GM21825 (cell line): ENCODE data around the gene GDF9.

Experiments used
- ATAC-seq: cut with Tn5 transposase; IDR thresholded peaks from one replicate; pipeline ENCODE4 v1.9.1; 2021; ENCODE audit warnings: mild to moderate bottlenecking, moderate library complexity; ENCODE audit not compliant: unreplicated experiment

Gene GDF9, protein sequence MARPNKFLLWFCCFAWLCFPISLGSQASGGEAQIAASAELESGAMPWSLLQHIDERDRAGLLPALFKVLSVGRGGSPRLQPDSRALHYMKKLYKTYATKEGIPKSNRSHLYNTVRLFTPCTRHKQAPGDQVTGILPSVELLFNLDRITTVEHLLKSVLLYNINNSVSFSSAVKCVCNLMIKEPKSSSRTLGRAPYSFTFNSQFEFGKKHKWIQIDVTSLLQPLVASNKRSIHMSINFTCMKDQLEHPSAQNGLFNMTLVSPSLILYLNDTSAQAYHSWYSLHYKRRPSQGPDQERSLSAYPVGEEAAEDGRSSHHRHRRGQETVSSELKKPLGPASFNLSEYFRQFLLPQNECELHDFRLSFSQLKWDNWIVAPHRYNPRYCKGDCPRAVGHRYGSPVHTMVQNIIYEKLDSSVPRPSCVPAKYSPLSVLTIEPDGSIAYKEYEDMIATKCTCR

DNA sequence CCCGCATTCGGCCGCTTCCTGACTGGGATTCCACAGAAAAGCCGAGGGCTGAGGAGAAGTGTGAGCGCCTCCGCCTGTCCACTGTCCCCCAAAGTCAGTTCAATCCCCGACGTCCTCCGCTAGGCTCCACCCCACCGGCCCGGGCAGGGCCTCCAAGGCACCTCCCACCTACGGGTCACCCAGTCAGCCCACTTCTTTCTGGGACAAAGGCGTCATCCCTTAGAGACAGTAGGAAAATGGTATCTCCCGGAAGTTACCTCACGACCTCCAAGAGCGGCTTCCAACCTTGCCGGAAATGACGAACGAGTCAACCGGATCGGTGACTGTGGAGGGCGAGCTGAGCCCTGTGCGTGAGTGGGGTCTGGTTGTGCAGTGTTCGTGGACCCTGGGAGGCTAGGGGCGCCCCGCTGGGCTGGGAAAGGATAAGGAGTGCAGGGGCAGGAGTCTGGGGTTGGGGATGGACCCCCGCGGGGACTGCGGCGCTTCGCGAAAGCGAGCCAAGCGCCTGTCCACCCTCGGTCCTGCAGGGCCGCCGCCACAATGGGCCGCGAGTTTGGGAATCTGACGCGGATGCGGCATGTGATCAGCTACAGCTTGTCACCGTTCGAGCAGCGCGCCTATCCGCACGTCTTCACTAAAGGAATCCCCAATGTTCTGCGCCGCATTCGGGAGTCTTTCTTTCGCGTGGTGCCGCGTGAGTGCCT lies at the start of gene GDF9, which contains the start of gene UQCRQ:
Gene GDF9, minus strand, starts transcription at position 128 of the 704 bp plus-strand sequence. CDS start 1,936 bp downstream, outside the sequence.
Gene UQCRQ, plus strand, starts transcription at position 301 of the 704 bp plus-strand sequence. Its CDS starts 240 bp downstream, at position 541.
- peak; percentile 97 for ATAC-seq

DNA sequence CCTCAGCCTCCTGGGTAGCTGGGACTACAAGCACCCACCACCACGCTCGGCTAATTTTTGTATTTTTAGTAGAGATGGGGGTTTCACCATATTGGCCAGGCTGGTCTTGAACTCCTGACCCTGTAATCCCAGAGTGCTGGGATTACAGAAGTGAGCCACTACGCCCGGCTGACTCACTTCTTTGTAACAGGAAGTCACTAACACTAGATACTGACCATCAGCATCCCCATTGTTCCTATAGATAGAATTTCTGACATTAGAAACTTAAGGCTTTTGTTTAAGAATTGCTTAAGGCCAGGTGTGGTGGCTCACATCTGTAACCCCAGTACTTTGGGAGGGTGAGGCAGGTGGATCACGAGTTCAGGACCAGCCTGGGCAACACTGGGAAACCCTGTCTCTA lies 49.4 kb upstream of the GDF9 start:
- no peak for ATAC-seq

DNA sequence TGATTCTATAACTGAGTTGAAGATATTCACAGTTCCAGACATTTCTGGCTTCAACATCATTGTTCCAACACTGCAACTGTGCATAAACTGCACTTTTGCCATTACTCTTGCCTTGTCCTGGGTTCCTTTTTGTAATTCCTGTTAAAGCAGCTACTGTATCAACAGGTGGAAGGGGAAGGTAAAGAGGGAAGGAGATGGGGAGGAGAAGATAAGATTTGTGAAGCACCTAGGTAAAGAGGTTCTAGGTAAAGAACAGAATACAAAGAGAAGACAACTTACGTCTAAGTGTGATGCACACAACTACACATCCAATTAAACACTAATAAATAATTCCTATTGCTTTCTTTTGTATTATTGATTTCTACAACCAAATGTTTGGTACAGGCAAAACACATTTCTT lies 43.4 kb upstream of the GDF9 start:
- ATAC-seq, result no peak

DNA sequence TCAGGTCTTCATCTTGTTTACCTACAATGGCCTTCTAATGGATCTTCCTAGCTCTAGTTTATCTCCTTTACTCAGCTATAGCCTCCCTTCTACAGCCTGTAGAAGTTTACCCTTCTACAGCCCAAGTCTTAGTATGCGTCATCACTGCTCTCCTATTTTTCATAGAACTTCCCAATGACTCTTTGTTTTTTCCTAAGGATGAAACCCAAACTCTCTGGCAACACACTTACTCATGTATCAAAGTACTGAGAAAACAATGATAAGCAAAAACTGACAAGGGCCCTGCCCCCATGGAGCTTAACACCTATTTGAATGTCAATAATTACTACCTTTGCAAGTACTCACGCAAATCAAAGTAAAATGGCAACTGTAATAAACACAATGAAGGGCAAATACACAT lies 40.9 kb upstream of the GDF9 start:
- ATAC-seq, result no peak

DNA sequence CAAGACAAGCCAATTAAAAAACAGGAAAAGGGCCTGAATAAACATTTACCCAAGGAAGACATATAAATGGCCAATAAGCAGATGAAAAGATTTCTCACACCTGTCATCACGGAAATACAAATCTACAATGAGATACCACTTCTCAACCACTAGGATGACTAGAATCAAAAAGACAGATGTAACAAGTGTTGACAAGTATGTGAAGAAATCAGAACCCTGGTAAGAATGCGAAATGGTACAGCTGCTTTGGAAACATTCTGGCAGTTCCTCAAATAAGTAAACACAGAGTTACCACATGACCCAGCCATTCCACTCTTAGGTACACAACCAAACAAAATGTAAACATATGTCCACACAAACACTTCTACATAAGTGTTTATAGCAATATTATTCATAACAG lies 39.7 kb upstream of the GDF9 start:
- ATAC-seq, result no peak

DNA sequence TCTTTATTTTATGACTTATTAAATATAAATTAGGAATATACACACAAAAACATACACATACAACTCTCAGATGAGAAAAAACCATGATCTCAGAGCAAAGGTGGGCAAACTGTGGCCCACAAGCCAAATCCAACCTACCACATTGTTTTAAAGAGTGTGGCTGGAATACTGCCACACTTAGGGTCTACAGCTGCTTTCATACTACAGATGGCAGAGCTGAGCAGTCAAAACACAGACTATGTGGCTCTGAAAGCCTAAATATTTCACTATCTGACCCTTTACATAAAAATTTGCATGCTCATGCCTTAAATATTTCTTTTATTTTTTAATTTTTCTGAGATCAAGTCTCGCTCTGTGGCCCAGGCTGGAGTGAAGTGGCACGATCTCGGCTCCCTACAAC lies 35.5 kb upstream of the GDF9 start:
- no peak for ATAC-seq

DNA sequence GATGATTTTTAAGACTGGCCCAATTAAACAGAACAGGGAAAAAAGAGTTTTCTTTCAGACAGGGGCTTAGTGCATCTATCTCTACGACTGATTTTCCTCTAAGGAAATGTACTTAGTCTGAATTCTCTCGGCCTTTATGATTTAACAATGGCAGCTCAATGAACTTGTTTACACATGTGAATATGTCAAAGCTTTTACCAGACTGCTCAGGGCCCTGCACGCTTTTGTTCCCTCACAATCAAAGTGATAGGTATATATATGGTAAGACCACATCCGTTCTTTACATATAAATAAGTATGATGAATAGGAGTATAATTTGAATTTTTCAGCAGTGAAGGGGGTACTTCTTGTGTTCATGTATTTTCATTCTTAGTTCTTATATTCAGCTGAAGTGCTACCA lies 34.8 kb upstream of the GDF9 start:
- no peak for ATAC-seq

DNA sequence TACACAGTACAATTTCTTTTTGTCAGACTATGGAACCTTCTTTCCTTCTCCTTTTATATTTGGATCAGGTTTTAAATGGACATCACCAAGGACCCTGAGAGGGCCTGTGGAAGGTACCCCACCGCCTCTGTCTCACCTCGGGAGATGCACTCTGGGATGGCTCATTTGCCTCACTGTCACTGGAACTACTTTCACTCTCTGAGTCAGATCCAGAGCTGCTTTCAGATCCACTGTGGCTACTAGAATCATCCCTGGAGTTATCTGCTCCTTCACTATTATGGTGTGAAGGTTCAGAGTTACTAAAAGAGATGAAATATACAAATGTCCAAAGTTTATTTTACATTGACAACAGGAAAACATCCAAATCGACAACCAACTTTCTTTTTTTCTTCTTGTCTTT lies 31.8 kb upstream of the GDF9 start:
- ATAC-seq, result no peak

DNA sequence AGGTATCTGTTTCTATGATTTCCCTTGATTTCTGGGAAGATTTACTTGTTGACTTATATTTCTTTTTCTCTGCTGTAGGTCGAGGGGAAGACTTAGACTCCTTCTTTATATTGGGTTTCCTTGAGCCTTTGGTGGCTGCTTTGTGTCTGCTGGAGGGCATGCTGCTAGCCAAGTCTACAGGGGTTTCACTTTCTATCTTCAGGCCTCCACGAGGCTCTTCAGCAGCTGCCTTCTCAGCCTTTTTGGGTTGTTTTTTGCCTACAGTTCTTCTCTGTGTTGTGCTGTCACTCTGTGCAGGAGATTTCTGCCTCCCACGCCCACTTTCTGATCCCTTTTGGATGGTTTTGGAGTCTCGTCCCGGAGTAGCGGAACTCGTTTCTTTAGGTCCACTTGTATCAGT lies 30.4 kb upstream of the GDF9 start:
- no peak for ATAC-seq

DNA sequence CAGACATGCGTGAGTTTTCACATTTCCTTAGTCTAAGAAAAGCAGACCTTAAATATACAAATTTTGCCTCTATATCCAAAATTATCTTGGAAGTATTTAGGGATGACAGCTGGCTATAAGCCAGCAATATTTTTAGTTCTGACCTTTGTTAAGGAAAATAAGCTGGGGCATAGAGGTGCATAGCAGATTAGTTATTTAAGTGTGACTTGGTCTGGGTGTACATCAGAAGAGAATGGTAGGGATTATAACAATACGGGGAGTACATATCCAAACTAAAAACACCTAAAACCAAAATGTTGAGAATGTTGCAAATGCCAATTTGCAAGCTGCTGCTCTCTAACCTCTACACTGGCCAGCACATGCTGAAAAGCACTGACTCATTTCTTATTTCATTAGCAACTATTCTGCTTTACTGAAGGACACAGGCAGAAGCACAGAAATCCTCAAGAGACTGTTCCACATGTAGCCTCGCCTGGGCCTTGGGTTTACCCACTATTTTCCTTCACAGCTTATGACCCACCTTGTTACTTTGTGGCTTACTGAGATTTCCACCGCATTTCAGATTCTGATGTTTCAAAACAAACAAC lies 29.5 kb upstream of the GDF9 start:
- ATAC-seq, result no peak

DNA sequence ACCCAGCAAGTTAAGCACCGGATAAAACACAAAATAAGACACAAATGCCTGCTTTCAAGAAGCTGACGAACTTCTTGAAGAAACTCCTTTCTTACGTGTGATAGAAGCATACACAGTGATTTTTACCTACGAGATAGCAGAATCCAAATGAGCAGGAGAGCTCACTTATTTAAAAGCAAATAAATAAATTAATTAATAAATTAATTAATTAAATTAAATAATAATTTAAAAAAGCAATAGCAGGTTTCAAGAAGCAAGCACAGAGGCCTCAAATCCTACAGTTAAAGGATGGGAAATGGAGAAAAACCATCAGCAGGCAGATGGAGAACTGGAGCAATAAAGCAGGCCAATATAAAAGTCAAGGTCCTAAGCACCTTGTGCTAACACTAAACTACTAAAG lies 24.5 kb upstream of the GDF9 start:
- no peak for ATAC-seq

DNA sequence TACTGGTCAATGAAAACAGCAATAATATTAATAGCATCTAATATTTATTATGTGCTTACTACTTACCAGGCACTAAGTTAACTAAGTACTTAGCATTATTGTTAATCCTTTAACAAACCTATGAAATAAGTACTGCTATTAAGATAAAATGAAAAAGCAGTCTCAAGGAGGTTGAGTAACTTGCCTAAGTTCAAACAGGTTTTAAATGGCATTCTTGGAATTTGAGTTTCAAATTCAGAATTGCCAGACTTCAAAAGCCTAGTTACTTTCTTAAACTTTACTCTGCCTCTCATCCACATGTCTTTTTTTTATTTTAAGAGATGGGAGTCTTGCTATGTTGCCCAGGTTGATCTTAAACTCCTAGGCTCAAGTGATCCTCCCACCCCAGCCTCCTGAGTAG lies 23.2 kb upstream of the GDF9 start:
- no peak for ATAC-seq

DNA sequence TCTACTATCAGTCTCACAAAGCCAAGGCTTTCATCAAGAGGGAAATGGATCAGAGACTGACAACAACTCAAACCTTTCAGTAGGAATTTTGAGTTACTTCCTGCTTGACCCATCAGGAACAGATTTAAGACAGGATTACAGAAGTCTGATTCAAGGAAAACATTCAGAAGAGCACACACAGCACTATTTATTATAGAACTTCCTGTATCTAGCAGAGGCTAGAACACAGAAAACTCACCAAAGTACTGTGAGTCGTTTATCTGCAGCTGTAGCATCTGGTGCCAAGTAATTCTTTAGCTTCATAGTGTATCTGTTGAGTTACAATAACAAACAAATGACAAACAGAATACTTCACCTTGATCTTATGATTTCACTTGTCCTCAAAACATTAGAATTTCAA lies 21.0 kb upstream of the GDF9 start:
- ATAC-seq, result no peak

DNA sequence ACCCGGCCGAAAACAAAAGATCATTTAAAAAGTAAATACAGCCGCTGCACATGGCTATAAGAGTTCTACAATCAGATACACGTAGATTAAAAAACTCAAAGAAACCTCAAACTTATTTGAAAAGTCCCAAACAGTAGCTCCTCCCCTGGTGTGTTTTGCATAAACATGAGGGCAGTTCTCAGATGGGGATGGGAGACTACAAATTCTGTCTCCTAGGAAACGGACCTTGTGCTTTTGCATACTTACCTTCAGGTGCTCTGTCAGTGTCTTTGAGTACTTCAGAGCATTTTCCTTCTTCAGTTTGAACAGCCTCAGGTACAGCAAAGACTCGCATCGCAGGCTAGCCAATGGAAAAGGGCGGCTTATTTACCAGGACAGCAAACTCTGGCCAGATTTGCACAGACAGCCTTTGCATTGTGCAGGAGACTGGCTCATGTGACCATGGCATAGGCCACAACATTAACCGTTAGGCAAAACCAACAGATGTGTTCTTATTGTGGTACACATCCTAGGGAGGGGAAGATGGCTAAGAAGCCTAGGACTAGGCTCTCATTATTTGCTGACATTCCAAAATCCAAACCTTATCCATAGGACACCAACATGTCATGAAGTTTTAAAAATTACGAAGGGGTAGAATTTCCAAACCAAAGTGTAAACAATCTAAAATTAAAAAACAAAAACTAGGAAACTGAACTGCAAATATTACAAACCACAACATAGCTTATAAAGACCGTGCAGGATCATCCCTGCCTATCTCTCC lies 20.0 kb upstream of the GDF9 start:
- no peak for ATAC-seq

DNA sequence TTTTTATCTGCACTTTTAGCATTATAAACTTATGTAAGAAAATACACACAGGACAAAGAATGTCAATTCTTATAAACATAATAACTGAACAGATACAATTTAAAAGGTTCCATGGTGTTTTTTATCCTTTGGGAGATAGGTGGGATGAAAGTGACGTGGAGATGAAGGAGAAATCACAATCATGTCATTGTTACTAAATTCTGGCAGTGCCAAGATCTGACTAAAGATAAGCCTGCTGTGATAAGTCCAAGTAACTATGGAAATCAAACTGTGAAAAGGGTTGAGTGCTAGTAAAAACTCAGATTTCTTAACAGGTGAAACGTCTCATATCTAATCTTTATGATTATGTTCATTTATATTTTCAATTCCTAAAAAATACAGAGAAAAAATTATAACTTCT lies 18.3 kb upstream of the GDF9 start:
- ATAC-seq, result no peak

DNA sequence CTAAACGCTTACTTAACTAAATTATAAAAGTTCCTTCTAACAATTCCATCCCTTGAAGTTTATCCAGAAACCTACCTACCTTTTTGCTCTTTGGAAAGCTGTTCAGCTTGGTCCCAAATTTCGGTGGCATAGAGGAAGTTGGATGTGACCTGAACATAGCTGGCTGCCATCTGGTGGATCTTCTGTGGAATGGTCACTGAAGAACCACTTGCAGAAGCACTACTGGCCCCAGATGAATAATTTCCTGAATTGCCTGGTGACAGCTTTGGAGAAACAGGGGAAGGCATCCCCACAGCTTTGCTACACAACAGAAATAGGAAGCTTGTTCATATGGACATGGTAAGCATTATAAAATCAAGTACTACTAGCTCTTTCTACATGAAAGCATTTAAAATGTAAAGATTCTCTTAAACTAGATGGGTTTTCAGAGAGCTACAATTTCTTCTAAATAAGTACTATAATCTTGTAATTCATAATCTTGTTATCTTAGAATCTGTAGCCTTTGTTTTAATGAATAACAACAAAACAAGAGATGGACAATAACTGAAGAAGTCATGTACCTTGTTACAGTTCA lies 17.1 kb upstream of the GDF9 start:
- ATAC-seq, result peak; percentile 49

DNA sequence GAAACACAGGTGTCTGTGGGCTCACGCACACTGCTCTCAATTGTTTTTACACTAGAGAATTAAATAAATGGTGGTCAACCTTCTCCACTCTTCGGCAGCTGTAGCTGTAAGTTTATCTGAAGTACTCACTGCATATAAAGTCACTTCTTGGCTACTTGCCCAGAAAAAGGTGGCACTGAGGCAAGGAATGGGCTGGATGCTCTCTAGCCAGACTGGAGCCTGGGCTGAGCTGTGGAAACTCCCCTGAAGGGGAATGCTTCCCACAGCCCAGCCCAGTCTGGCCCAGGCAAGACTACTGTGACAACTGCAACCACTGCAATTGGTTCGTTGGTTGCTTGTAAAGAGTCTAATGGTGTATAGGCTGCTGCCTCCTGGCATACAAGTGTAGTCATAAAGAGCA lies 11.7 kb upstream of the GDF9 start:
- no peak for ATAC-seq

DNA sequence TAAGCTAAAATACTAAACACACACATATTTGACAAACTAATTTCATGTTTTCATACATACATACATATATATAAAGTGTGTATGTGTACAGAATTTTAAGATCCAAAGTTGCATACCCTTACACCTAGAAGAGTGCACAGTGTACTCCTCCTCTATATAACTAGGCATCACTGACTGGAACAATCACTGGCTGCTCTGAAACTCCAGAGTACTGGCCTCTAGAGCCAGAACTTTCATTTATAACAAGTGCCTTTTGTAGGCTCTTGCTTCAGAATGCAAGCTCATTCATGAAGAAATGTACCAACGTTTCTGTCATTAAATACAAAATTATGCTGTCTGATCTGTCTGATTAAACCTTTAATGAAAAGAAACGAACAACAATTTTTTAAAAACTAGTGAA lies 11.2 kb upstream of the GDF9 start:
- ATAC-seq, result no peak

DNA sequence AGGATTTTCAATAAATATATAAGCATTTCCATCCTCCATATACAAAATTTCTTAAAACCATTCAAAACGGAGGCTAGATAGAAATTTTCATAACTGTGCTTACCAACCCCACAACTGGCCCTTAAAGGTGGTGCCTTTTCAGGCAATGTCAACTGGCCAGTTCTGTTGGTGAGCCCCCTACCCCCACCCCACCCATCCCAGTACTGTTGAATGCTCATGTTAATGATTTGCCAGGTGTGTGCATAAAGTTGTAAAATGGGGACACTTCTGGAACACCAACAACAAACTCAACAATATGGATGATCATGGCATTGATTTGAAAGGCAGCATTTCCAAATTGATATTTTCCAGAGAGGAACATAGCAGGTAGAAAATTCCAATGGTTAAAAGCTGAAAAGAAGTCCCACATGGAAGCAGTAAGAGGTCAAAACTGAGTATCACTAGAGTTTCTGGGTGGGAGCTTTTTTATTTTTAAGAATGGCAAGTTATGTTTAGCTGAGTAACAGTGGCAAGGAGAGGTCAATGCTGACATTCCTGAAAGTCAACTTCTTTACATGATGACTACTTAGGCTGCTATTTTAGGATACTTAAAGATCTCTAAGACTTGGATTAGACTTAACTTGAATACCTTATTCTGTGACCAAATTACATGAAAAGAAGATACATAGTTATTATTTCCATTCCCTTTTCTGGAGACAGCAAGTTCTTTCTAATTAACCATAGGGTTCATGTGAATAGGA lies 9.9 kb upstream of the GDF9 start:
- no peak for ATAC-seq

DNA sequence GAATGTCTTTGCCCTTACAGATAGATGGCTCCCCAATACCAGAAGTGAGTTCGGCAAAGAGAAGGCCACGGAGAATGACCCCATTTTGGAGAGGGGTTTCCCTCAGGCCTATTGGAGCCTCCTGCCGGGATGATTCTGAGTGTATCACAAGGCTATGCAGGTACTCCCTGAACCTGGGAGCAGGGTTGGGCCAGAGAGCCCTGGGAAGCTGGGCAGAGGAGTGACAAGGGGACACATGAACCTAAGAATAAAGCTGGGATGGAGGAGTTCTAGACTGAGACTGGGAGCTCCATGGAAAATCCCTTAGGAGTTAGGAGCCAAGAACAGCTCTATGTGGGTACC lies 7.6 kb upstream of the GDF9 start:
- no peak for ATAC-seq
